ENCODE results near the gene IL37. TPM values are rescaled to one million over a fixed set of nuclear protein-coding genes. Genes with fewer than 3 reads are reported as not detected.

The IL37 gene
- not detected for polyA plus RNA-seq (2012; ENCODE audit: low read depth, missing spikeins)

DNA sequence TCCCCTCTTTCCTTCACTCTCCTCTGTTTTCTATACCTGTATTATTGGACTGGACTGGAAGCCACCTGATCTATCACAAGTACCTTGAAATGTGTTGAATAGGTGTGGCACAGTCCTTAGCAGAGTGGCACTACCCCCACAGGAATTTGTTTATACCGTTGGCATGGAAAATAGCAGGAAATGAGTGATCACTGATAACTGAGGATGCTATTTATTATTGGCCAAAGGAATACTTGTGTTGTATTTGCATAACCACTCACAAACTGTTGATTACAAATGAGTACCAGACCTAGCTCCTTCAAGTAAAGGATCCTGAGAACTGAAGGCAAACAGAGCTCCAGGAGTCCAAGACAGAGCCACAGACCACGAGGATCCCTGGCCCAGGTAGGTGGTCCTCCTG, at the start of gene IL37:
Gene IL37, plus strand, starts transcription at position 301 of the 400 bp plus-strand sequence. CDS start 1,848 bp downstream, outside the sequence.
- no peak for TF ChIP-seq POLR2AphosphoS5 (IDR thresholded peaks at IDR 0.05; ENCODE audit: low read depth, low read length)
- no peak for TF ChIP-seq POLR2A (IDR thresholded peaks at IDR 0.05; ENCODE audit: low read depth, low read length)
- no peak for TF ChIP-seq SPI1 (IDR thresholded peaks at IDR 0.05; ENCODE audit: low read depth, low read length)
- TF ChIP-seq POU2F2 (IDR thresholded peaks at IDR 0.05; ENCODE audit: low read depth, low read length): no peak
- TF ChIP-seq TAF1 (IDR thresholded peaks at IDR 0.05; ENCODE audit: low read depth, low read length): no peak
- TF ChIP-seq PAX5 (IDR thresholded peaks at IDR 0.05; ENCODE audit: insufficient read depth, low read length, severe bottlenecking): no peak
- FAIRE-seq (no peak), DNase-seq (ENCODE audit: insufficient read length, low spot score) (no peak)

GRCh38 chr2:112864072-112864471, 46.9 kb upstream of the IL37 start:
- DNase-seq (ENCODE audit: insufficient read length, low spot score): no peak
- no peak for FAIRE-seq
- TF ChIP-seq POLR2A (IDR thresholded peaks at IDR 0.05; ENCODE audit: low read depth, low read length): no peak
- TF ChIP-seq TAF1 (IDR thresholded peaks at IDR 0.05; ENCODE audit: low read depth, low read length): no peak
- no peak for TF ChIP-seq POLR2AphosphoS5 (IDR thresholded peaks at IDR 0.05; ENCODE audit: low read depth, low read length)
- no peak for TF ChIP-seq POU2F2 (IDR thresholded peaks at IDR 0.05; ENCODE audit: low read depth, low read length)
- no peak for TF ChIP-seq PAX5 (IDR thresholded peaks at IDR 0.05; ENCODE audit: insufficient read depth, low read length, severe bottlenecking)
- TF ChIP-seq SPI1 (IDR thresholded peaks at IDR 0.05; ENCODE audit: low read depth, low read length): no peak

GRCh38 chr2:112866128-112866835, 44.7 kb upstream of the IL37 start:
- DNase-seq (ENCODE audit: insufficient read length, low spot score): no peak
- FAIRE-seq: no peak

GRCh38 chr2:112867701-112868631, 43.0 kb upstream of the IL37 start:
- TF ChIP-seq TAF1 (IDR thresholded peaks at IDR 0.05; ENCODE audit: low read depth, low read length) (no peak), POLR2AphosphoS5 (IDR thresholded peaks at IDR 0.05; ENCODE audit: low read depth, low read length) (no peak), POU2F2 (IDR thresholded peaks at IDR 0.05; ENCODE audit: low read depth, low read length) (no peak), POLR2A (IDR thresholded peaks at IDR 0.05; ENCODE audit: low read depth, low read length) (no peak), SPI1 (IDR thresholded peaks at IDR 0.05; ENCODE audit: low read depth, low read length) (no peak), PAX5 (IDR thresholded peaks at IDR 0.05; ENCODE audit: insufficient read depth, low read length, severe bottlenecking) (no peak)
- DNase-seq (ENCODE audit: insufficient read length, low spot score) (no peak), FAIRE-seq (no peak)

More at GRCh38 chr2:112866128-112866835, 44.7 kb upstream of the IL37 start:
- TF ChIP-seq POLR2AphosphoS5 (IDR thresholded peaks at IDR 0.05; ENCODE audit: low read depth, low read length) (no peak), POLR2A (IDR thresholded peaks at IDR 0.05; ENCODE audit: low read depth, low read length) (no peak), SPI1 (IDR thresholded peaks at IDR 0.05; ENCODE audit: low read depth, low read length) (no peak), PAX5 (IDR thresholded peaks at IDR 0.05; ENCODE audit: insufficient read depth, low read length, severe bottlenecking) (no peak), POU2F2 (IDR thresholded peaks at IDR 0.05; ENCODE audit: low read depth, low read length) (no peak), TAF1 (IDR thresholded peaks at IDR 0.05; ENCODE audit: low read depth, low read length) (no peak)

- TF ChIP-seq TAF1 (IDR thresholded peaks at IDR 0.05; ENCODE audit: low read depth, low read length) (no peak), PAX5 (IDR thresholded peaks at IDR 0.05; ENCODE audit: insufficient read depth, low read length, severe bottlenecking) (no peak), POLR2A (IDR thresholded peaks at IDR 0.05; ENCODE audit: low read depth, low read length) (no peak), POU2F2 (IDR thresholded peaks at IDR 0.05; ENCODE audit: low read depth, low read length) (no peak), SPI1 (IDR thresholded peaks at IDR 0.05; ENCODE audit: low read depth, low read length) (no peak), POLR2AphosphoS5 (IDR thresholded peaks at IDR 0.05; ENCODE audit: low read depth, low read length) (no peak)
- DNase-seq (ENCODE audit: insufficient read length, low spot score) (no peak), FAIRE-seq (no peak)
Measured at GRCh38 chr2:112869258-112869842, 41.6 kb upstream of the IL37 start.

DNA sequence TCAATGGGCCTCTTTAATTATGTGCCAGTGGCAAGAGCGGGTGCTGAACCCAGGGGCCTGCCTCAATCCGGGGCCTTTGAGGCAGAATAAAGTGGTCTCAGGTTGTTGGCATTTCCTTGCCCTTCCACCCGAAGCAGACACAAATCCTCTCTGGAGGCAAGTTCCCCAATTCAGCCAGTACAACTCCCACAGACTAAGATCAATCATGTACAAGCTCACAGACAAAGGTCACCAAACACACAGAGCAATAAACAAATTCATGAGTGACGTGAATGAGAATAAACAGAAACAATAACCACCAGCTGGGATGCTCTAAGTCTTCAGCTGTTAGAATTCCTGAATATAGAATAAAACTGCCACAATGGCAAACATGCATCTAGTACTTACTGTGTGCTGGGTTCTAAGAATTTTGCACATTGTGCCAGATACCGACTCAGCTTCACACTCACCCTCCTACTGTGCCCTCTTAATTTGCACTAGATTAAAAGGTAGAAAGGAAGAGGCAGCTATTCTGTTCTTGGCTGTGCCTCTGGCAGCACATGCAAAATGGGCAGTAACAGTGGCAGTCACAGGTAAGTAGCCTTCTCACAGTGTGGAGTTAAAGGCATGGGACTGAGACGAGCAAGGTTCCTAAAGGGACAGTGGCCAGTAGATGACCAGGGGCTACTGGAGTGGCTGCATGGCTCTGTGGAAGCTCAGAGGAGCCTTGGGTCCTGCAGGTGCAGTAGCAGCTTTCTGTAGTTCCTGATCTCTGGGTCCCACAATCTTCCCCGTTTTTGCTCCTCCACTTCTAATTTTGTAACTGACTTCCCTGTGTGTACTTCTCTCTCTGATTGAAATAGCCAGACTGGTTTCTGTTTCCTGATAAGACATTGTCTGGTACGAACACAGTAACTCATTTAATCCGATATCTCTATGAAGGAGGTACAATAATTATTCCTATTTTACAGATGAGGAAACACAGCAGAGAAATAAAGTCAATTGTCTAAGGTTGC, 39.8 kb upstream of the IL37 start:
- TF ChIP-seq SPI1 (IDR thresholded peaks at IDR 0.05; ENCODE audit: low read depth, low read length): no peak
- no peak for TF ChIP-seq PAX5 (IDR thresholded peaks at IDR 0.05; ENCODE audit: insufficient read depth, low read length, severe bottlenecking)
- FAIRE-seq: no peak
- no peak for DNase-seq (ENCODE audit: insufficient read length, low spot score)

GRCh38 chr2:112876257-112876970, 34.6 kb upstream of the IL37 start:
- DNase-seq (ENCODE audit: insufficient read length, low spot score) (no peak), FAIRE-seq (no peak)
- TF ChIP-seq POLR2AphosphoS5 (IDR thresholded peaks at IDR 0.05; ENCODE audit: low read depth, low read length): no peak

GRCh38 chr2:112876971-112877361, 34.0 kb upstream of the IL37 start:
- FAIRE-seq: no peak
- TF ChIP-seq PAX5 (IDR thresholded peaks at IDR 0.05; ENCODE audit: insufficient read depth, low read length, severe bottlenecking) (no peak), TAF1 (IDR thresholded peaks at IDR 0.05; ENCODE audit: low read depth, low read length) (no peak), POLR2A (IDR thresholded peaks at IDR 0.05; ENCODE audit: low read depth, low read length) (no peak), SPI1 (IDR thresholded peaks at IDR 0.05; ENCODE audit: low read depth, low read length) (no peak), POU2F2 (IDR thresholded peaks at IDR 0.05; ENCODE audit: low read depth, low read length) (no peak), POLR2AphosphoS5 (IDR thresholded peaks at IDR 0.05; ENCODE audit: low read depth, low read length) (no peak)
- no peak for DNase-seq (ENCODE audit: insufficient read length, low spot score)
